ENCODE data around the gene EFNB3. TPM values are rescaled to one million over a fixed set of nuclear protein-coding genes. Genes with fewer than 3 reads are reported as not detected.
A peak's percentile ranks its signal among the peaks of the same experiment; 100 is the strongest.

Gene EFNB3
- total and polyA plus RNA-seq, 8 donors: 1.2 to 34.1 (median 30.4) TPM

DNA sequence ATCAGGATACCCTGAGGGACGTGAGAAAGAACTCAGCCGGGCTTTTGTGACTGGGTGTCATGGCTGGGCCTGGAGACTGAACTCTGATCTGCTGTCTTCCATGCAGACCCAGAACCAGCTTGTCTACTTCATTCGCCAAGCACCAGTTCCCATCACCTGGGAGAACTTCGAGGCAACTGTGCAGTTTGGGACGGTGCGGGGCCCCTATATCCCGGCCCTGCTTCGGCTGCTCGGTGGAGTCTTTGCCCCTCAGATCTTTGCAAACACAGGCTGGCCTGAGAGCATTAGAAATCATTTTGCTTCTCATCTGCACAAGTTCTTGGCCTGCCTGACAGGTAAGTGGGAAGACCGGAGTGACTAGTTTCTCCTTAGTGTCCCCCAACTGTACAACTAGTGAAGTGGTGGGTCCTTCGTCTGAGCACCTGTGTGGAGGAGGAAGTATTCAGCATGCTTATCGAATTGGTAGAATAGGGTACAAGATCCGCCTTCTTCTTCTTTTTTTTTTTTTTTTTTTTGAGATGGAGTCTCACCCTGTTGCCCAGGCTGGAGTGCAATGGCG, 28.1 kb downstream of the EFNB3 start:
- no peak overlapping the region for H3K27ac ChIP-seq
- no peak overlapping the region for H3K4me3 ChIP-seq
- H3K36me3 ChIP-seq: no peaks in the 10 kb centered on the region
- intact Hi-C loops (cut with DNase I): no loop called here
- peaks cover 0 to 11% of the 10 kb centered on the region in 2 donors for H3K27me3 ChIP-seq
- DNase-seq (peak in 2 of 4 donors; percentile 36 to 75), ATAC-seq (peak; percentile 59)
- no peaks in the 10 kb centered on the region for H3K9me3 ChIP-seq
- TF ChIP-seq, protein P1, sequence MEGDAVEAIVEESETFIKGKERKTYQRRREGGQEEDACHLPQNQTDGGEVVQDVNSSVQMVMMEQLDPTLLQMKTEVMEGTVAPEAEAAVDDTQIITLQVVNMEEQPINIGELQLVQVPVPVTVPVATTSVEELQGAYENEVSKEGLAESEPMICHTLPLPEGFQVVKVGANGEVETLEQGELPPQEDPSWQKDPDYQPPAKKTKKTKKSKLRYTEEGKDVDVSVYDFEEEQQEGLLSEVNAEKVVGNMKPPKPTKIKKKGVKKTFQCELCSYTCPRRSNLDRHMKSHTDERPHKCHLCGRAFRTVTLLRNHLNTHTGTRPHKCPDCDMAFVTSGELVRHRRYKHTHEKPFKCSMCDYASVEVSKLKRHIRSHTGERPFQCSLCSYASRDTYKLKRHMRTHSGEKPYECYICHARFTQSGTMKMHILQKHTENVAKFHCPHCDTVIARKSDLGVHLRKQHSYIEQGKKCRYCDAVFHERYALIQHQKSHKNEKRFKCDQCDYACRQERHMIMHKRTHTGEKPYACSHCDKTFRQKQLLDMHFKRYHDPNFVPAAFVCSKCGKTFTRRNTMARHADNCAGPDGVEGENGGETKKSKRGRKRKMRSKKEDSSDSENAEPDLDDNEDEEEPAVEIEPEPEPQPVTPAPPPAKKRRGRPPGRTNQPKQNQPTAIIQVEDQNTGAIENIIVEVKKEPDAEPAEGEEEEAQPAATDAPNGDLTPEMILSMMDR (IDR thresholded peaks at IDR 0.05): no peak
- no peaks in the 10 kb centered on the region for H3K4me1 ChIP-seq

DNA sequence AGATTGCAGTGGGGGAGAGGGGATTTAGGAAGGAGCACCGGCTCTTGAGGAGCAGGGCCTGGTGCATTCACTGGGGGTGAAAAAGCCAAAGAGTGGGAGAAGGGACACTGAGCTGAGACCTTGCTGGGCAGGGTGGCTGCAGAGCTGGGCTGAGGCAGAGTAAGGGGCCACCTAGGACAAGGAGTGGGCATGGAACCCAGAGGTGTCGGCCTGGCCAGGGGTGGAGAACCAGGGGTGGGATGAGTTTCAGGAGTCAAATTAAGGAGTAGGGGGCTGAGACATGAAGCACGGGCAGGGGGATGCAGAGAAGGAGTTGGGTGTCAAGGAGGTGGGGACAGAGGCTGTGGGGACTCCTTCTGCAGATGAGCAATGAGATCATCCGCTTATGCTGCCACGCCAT, 32.6 kb downstream of the EFNB3 start:
- no peaks in the 10 kb centered on the region for H3K9me3 ChIP-seq
- no peaks in the 10 kb centered on the region for H3K36me3 ChIP-seq
- intact Hi-C loops (cut with DNase I): no loop called here
- no peak for ATAC-seq
- H3K4me3 ChIP-seq: no peak overlapping the region
- H3K27me3 ChIP-seq: peaks cover 0 to 40% of the 10 kb centered on the region in 2 donors
- TF ChIP-seq, protein P1 (IDR thresholded peaks at IDR 0.05): no peak
- H3K4me1 ChIP-seq: no peaks in the 10 kb centered on the region
- no peak for DNase-seq
- no peak overlapping the region for H3K27ac ChIP-seq

GRCh38 chr17:7739746-7740145, 34.7 kb downstream of the EFNB3 start:
- no peak overlapping the region for H3K4me3 ChIP-seq
- DNase-seq (no peak), ATAC-seq (no peak)
- peaks cover 0 to 40% of the 10 kb centered on the region in 2 donors for H3K27me3 ChIP-seq
- H3K4me1 ChIP-seq: peaks cover 0 to 5% of the 10 kb centered on the region in 2 donors
- no peaks in the 10 kb centered on the region for H3K36me3 ChIP-seq
- TF ChIP-seq, protein P1 (IDR thresholded peaks at IDR 0.05): no peak
- H3K27ac ChIP-seq: no peak overlapping the region
- intact Hi-C loops (cut with DNase I): no loop called here
- no peaks in the 10 kb centered on the region for H3K9me3 ChIP-seq

GRCh38 chr17:7740481-7741001, 35.5 kb downstream of the EFNB3 start:
- TF ChIP-seq, protein P1 (IDR thresholded peaks at IDR 0.05): no peak
- Histone ChIP-seq H3K36me3 (no peaks in the 10 kb centered on the region), H3K9me3 (no peaks in the 10 kb centered on the region), H3K27ac (no peak overlapping the region), H3K4me3 (no peak overlapping the region), H3K4me1 (peaks cover under 1 to 7% of the 10 kb centered on the region in 2 donors), H3K27me3 (peaks cover 0 to 37% of the 10 kb centered on the region in 2 donors)
- no peak for DNase-seq
- ATAC-seq: no peak
- intact Hi-C loops (cut with DNase I): no loop called here

- H3K27me3 ChIP-seq: peaks cover 0 to 34% of the 10 kb centered on the region in 2 donors
Observed at GRCh38 chr17:7742729-7743128, 37.7 kb downstream of the EFNB3 start.

More at GRCh38 chr17:7742729-7743128, 37.7 kb downstream of the EFNB3 start:
- ATAC-seq: no peak
- DNase-seq: no peak
- no peak overlapping the region for H3K4me3 ChIP-seq
- no peak overlapping the region for H3K27ac ChIP-seq
- intact Hi-C loops (cut with DNase I): no loop called here
- TF ChIP-seq, protein P1 (IDR thresholded peaks at IDR 0.05): no peak
- peaks cover 8 to 14% of the 10 kb centered on the region in 2 donors for H3K4me1 ChIP-seq
- no peaks in the 10 kb centered on the region for H3K36me3 ChIP-seq
- H3K9me3 ChIP-seq: no peaks in the 10 kb centered on the region
